Prostate gland (tissue), 2 donors: ENCODE measurements around the gene THAP11. TPM values are rescaled to one million over a fixed set of nuclear protein-coding genes. Genes with fewer than 3 reads are reported as not detected.

Source experiments
- DNase-seq: peaks from one replicate; pipeline ENCODE4 v3.0.0-alpha.2; 2019; ENCODE audit warnings: low spot score
- H3K27ac ChIP-seq, 2 donors: fragments of 200-600 bp; sonication (generic); 2 replicates each; pipeline ENCODE4 v1.5.1; 2017 to 2019
- H3K27me3 ChIP-seq: fragments of 200-600 bp; sonication (generic); replicated peaks from 2 replicates; pipeline ENCODE4 v1.5.1; 2019; ENCODE audit not compliant: insufficient read depth
- H3K36me3 ChIP-seq, 2 donors: fragments of 200-600 bp; sonication (generic); 1 replicate in 1 of 2; 2 replicates in 1 of 2; pipeline versions ENCODE4 v1.5.1 to v1.8.1; 2017 to 2019
- H3K4me1 ChIP-seq: fragments of 200-600 bp; sonication (generic); replicated peaks from 2 replicates; pipeline ENCODE4 v1.5.1; 2019
- H3K4me3 ChIP-seq, 2 donors: fragments of 200-600 bp; sonication (generic); 2 replicates each; pipeline ENCODE4 v1.5.1; 2017 to 2019
- H3K9me3 ChIP-seq: fragments of 200-600 bp; sonication (generic); 2 replicates; pipeline ENCODE4 v1.5.1; 2017
- POLR2A ChIP-seq: fragments of 450-650 bp; IDR thresholded peaks from one replicate; pipeline ENCODE4 v1.6.1; 2016; ENCODE audit warnings: antibody characterized with exemption, mild to moderate bottlenecking
- POLR2AphosphoS5 ChIP-seq: sonication (generic); formaldehyde crosslinking; IDR thresholded peaks from one replicate; pipeline ENCODE4 v1.6.1; 2017; ENCODE audit warnings: antibody characterized with exemption
- WGBS: methylation state at CpG from one replicate; pipeline ENCODE4 v1.1.5; 2018; 5-methylcytosine and 5-hydroxymethylcytosine counted together
- intact Hi-C: fragments of 100-400 bp; cut with DNase I; formaldehyde crosslinking; loops from one replicate; pipeline ENCODE4 v1.14.2; 2022
- total RNA-seq, 2 donors: library from RNA; depleted of rRNA; stranded (reverse); fragments of >200 nt; gene quantifications; one replicate each; pipeline ENCODE4 v1.1.0, GENCODE V29; 2016
- TF ChIP-seq, protein P1 (sequence below), 4 experiments: fragments of 200-600 bp in 2 of 4; fragments of 450-650 bp in 2 of 4; sonication (generic) in 2 of 4; IDR thresholded peaks; 1 replicate in 3 of 4; 2 replicates in 1 of 4; pipeline ENCODE4 v1.5.1; 2016 to 2019; ENCODE audit warnings: antibody characterized with exemption in 4 of 4, mild to moderate bottlenecking in 2 of 4, moderate library complexity in 2 of 4

Gene THAP11
- total RNA-seq, 2 donors from 2014 or later = 60.2 to 78.6 TPM

DNA sequence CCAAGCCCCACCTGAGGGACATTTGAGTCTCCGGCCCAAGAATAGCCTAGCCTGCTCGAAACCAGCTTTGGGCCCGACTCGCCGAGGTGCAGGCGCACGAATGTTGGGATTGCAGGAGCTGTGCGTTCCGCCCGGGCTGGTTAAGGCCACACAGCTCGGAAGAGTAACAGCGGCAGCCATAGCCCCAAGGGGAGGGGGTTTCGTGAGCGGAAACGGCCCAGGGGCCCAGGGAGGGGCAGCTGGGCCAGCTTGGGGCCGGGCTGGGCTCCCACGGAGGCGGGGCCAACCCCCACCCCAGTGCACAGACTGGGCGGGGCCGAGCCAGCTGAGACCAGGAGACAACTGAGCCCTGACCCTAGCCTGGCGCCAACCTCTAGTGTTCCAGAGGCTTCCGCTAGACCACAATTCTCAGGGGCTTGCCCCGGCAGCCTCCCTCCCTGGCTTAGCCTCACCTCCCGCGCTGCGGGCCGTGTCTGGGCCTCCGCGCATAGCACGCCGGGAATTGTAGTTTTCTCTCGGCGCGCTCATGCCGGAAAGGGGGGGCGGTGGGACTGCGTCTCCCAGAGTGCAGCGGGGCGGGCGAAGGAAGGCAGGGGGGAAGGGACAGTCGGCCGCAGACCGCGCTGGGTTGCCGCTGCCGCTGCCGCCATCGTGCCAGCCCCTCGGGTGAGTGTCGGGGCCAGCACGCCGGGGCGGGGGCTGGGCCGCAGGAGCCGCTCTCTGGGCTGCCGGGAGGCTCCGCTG is 4.4 kb downstream of the THAP11 start, which contains the start of gene NUTF2:
Gene NUTF2 (plus strand): TSS at position 614 of the 744 bp plus-strand sequence. CDS start 18,198 bp downstream, outside the sequence.
- WGBS = under 1% methylated on average over 54 of the region's 57 CpGs
- intact Hi-C loops = loop anchor here (2.0 kb wide), 1 partner anchor 24 kb away; no protein-coding TSS in a partner anchor
- Histone ChIP-seq H3K27ac (peak within 1 kb of the TSS; percentile 96 to 97), H3K4me1 (peaks cover 15% of the 10 kb centered on the region), H3K9me3 (no peaks in the 10 kb centered on the region), H3K4me3 (peak within 1 kb of the TSS; percentile 78 to 91), H3K27me3 (no peaks in the 10 kb centered on the region), H3K36me3 (no peaks in the 10 kb centered on the region)
- DNase-seq = peak; percentile 91
- TF ChIP-seq POLR2AphosphoS5 (peak; percentile 92), POLR2A (peak; percentile 54)
- TF ChIP-seq, protein P1, sequence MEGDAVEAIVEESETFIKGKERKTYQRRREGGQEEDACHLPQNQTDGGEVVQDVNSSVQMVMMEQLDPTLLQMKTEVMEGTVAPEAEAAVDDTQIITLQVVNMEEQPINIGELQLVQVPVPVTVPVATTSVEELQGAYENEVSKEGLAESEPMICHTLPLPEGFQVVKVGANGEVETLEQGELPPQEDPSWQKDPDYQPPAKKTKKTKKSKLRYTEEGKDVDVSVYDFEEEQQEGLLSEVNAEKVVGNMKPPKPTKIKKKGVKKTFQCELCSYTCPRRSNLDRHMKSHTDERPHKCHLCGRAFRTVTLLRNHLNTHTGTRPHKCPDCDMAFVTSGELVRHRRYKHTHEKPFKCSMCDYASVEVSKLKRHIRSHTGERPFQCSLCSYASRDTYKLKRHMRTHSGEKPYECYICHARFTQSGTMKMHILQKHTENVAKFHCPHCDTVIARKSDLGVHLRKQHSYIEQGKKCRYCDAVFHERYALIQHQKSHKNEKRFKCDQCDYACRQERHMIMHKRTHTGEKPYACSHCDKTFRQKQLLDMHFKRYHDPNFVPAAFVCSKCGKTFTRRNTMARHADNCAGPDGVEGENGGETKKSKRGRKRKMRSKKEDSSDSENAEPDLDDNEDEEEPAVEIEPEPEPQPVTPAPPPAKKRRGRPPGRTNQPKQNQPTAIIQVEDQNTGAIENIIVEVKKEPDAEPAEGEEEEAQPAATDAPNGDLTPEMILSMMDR (IDR thresholded peaks at IDR 0.05) = peak in 2 of 4 experiments; percentile 32 to 35

DNA sequence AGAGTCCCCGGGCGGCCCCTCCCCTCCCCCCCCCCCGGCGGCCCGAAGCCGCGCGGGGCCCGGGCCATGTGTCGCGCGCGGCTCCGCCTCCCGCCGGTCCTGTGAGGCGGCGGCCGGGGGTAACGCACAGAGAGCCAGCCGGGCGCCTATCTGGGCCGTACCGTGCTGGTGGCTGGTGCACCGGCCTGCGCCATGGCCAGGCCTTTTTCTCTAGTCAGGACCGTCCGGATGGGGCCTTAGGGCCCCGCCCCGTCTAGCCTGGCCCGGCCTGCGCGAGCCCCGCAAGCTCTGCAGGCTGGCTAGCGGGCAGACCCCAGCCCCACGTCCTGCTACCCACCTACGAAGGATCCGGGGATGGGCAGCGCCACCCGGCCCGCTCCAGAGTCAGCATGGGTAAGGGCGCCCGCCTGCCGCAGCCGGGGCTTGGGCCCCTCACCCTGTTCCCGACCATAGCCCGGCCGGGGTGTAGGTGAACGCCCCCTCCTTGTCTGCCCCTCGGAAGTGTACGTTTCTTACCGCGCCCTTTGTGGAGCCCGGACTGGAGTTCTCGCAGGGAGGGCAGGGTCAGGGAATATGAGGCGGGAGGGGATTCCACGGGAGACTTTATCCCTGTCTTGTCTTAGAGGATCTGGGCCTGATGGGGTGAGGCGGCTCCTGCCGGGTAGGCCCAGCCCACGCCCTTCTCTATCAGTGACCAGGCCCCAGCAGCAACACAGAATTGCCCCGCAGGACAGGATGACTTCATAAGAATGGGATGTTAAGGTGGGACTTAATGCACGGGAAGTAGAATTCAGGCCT is 5.1 kb downstream of the THAP11 start, which contains the start of gene CENPT:
Gene CENPT (minus strand): TSS at position 630 of the 798 bp plus-strand sequence. CDS start 13,834 bp downstream, outside the sequence.
- WGBS = under 1% methylated on average over 48 of the region's 62 CpGs
- peaks cover 15% of the 10 kb centered on the region for H3K4me1 ChIP-seq
- peak; percentile 51 for DNase-seq

DNA sequence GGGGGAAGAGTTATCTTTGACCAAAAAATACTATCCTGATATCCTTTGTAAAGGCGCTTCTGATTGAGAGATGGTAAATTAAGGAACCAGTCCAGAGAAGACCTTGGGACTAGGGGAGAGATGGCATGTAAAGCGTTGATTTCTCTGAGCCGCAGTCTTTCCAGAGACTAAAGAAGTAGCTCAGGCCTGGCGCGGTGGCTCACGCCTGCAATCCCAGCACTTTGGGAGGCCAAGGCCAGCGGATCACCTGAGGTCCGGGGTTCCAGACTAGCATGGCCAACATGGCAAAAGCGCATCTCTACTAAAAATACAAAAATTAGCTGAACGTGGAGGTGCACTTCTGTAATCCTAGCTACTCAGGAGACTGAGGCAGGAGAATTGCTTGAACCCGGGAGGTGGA is 6.0 kb downstream of the THAP11 start:
- intact Hi-C loops = no loop called here
- 89% methylated on average over 11 of the region's 11 CpGs for WGBS
- Histone ChIP-seq H3K9me3 (no peaks in the 10 kb centered on the region), H3K27me3 (no peaks in the 10 kb centered on the region), H3K36me3 (no peaks in the 10 kb centered on the region), H3K27ac (no peak overlapping the region), H3K4me3 (peak overlapping the region in 1 of 2 donors; percentile 91), H3K4me1 (peaks cover 15% of the 10 kb centered on the region)
- DNase-seq = no peak
- no peak for TF ChIP-seq POLR2AphosphoS5
- TF ChIP-seq POLR2A = no peak
- TF ChIP-seq, protein P1 (IDR thresholded peaks at IDR 0.05) = no peak

More for the DNA sequence above, 5.1 kb downstream of the THAP11 start, which contains the start of gene CENPT:
- H3K4me3 ChIP-seq = peak within 1 kb of the TSS; percentile 78 to 91
- H3K36me3 ChIP-seq = no peaks in the 10 kb centered on the region
- intact Hi-C loops = loop anchor here (2.0 kb wide), 1 partner anchor 24 kb away; no protein-coding TSS in a partner anchor
- TF ChIP-seq POLR2A (no peak), POLR2AphosphoS5 (no peak)
- TF ChIP-seq, protein P1 (IDR thresholded peaks at IDR 0.05) = no peak
- H3K27ac ChIP-seq = peak within 1 kb of the TSS; percentile 96 to 97
- H3K27me3 ChIP-seq = no peaks in the 10 kb centered on the region
- no peaks in the 10 kb centered on the region for H3K9me3 ChIP-seq

DNA sequence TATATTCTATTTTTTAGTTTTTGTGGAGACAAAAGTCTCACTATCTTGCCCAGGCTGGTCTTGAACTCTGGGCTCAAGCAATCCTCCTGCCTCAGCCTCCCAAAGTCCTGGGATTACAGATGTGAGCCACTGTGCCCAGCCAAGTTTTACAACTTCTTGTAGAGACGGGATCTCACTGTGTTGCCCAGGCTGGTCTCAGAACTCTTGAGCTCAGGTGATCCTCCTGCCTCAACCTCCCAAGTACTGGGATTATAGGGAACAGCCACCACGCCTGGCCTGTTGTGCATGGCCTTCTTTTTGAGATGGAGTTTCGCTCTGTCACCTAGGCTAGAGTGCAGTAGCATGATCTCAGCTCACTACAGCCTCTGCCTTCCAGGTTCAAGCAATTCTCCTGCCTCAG is 11.6 kb downstream of the THAP11 start:
- Histone ChIP-seq H3K4me3 (no peak overlapping the region), H3K27ac (no peak overlapping the region), H3K27me3 (no peaks in the 10 kb centered on the region), H3K36me3 (no peaks in the 10 kb centered on the region), H3K9me3 (no peaks in the 10 kb centered on the region), H3K4me1 (peaks cover 4% of the 10 kb centered on the region)
- 98% methylated on average over 3 of the region's 3 CpGs for WGBS
- TF ChIP-seq POLR2A = no peak
- TF ChIP-seq, protein P1 (IDR thresholded peaks at IDR 0.05) = no peak
- TF ChIP-seq POLR2AphosphoS5 = no peak
- intact Hi-C loops = no loop called here
- no peak for DNase-seq
